ENCODE measurements around the gene DEAF1.

GRCh38 chr11:694563-695287, at the start of gene DEAF1:
- TF ChIP-seq ZNF396 (CRISPR knock-in tag; IDR thresholded peaks at IDR 0.05; ENCODE audit: borderline replicate concordance) (no peak), CTCF (IDR thresholded peaks at IDR 0.05) (no peak), USF1 (CRISPR knock-in tag; IDR thresholded peaks at IDR 0.05) (peak; percentile 91), JUN (CRISPR knock-in tag; IDR thresholded peaks at IDR 0.05) (peak; percentile 97), EMX1 (CRISPR knock-in tag; IDR thresholded peaks at IDR 0.05) (no peak), NFYB (CRISPR knock-in tag; conservative IDR thresholded peaks at IDR 0.05; ENCODE audit: low read depth) (peak; percentile 58), ZNF416 (CRISPR knock-in tag; IDR thresholded peaks at IDR 0.05) (peak; percentile 86; the same call in 1 of the 2 replicates), ELF4 (CRISPR knock-in tag; IDR thresholded peaks at IDR 0.05; ENCODE audit: low read depth) (peak; percentile 95), MLX (CRISPR knock-in tag; IDR thresholded peaks at IDR 0.05) (peak; percentile 90)

Data from WTC11 (cell line).